ENCODE data around the gene TMTC1.

Gene TMTC1

GRCh38 chr12:29780084-29780483 lies 3.7 kb downstream of the TMTC1 start:
- DNase-seq (ENCODE audit: low read depth in 2 of 2): no peak

GRCh38 chr12:29778531-29778930 lies 5.2 kb downstream of the TMTC1 start:
- no peak for DNase-seq (ENCODE audit: low read depth in 2 of 2)

GRCh38 chr12:29773076-29773475 lies 10.7 kb downstream of the TMTC1 start:
- no peak for DNase-seq (ENCODE audit: low read depth in 2 of 2)

- DNase-seq (ENCODE audit: low read depth in 2 of 2): no peak
Measured at GRCh38 chr12:29771786-29772185, 12.0 kb downstream of the TMTC1 start.

- no peak for DNase-seq (ENCODE audit: low read depth in 2 of 2)
Measured at GRCh38 chr12:29771165-29771564, 12.6 kb downstream of the TMTC1 start.

GRCh38 chr12:29769162-29769858 lies 14.4 kb downstream of the TMTC1 start:
- no peak for DNase-seq (ENCODE audit: low read depth in 2 of 2)

GRCh38 chr12:29768372-29768771 lies 15.4 kb downstream of the TMTC1 start:
- no peak for DNase-seq (ENCODE audit: low read depth in 2 of 2)

- no peak for DNase-seq (ENCODE audit: low read depth in 2 of 2)
Measured at GRCh38 chr12:29763301-29763683, 20.4 kb downstream of the TMTC1 start.

- no peak for DNase-seq (ENCODE audit: low read depth in 2 of 2)
Measured at GRCh38 chr12:29762637-29763300, 21.0 kb downstream of the TMTC1 start.

- DNase-seq (ENCODE audit: low read depth in 2 of 2): no peak
Measured at GRCh38 chr12:29759950-29760349, 23.8 kb downstream of the TMTC1 start.

- DNase-seq (ENCODE audit: low read depth in 2 of 2): no peak
Measured at GRCh38 chr12:29756741-29757390, 26.9 kb downstream of the TMTC1 start.

GRCh38 chr12:29754235-29755189 lies 29.2 kb downstream of the TMTC1 start:
- no peak for DNase-seq (ENCODE audit: low read depth in 2 of 2)

- DNase-seq (ENCODE audit: low read depth in 2 of 2): no peak
Measured at GRCh38 chr12:29752121-29752520, 31.6 kb downstream of the TMTC1 start.

GRCh38 chr12:29751676-29752075 lies 32.1 kb downstream of the TMTC1 start:
- no peak for DNase-seq (ENCODE audit: low read depth in 2 of 2)

- DNase-seq (ENCODE audit: low read depth in 2 of 2): no peak
Measured at GRCh38 chr12:29750928-29751220, 32.9 kb downstream of the TMTC1 start.

- DNase-seq (ENCODE audit: low read depth in 2 of 2): no peak
Measured at GRCh38 chr12:29750131-29750927, 33.4 kb downstream of the TMTC1 start.

GRCh38 chr12:29744365-29744764 lies 39.4 kb downstream of the TMTC1 start:
- no peak for DNase-seq (ENCODE audit: low read depth in 2 of 2)

GRCh38 chr12:29743801-29744200 lies 39.9 kb downstream of the TMTC1 start:
- DNase-seq (ENCODE audit: low read depth in 2 of 2): no peak

GRCh38 chr12:29743077-29743476 lies 40.7 kb downstream of the TMTC1 start:
- DNase-seq (ENCODE audit: low read depth in 2 of 2): no peak

- no peak for DNase-seq (ENCODE audit: low read depth in 2 of 2)
Measured at GRCh38 chr12:29742646-29743045, 41.1 kb downstream of the TMTC1 start.

Data from stimulated activated CD4-positive, alpha-beta T cell treated with anti-CD3 and anti-CD28 coated beads, Interleukin-15, amount 100 ng/mL, for 48 hours (primary cell).